ENCODE results near the gene SYNC.

DNA sequence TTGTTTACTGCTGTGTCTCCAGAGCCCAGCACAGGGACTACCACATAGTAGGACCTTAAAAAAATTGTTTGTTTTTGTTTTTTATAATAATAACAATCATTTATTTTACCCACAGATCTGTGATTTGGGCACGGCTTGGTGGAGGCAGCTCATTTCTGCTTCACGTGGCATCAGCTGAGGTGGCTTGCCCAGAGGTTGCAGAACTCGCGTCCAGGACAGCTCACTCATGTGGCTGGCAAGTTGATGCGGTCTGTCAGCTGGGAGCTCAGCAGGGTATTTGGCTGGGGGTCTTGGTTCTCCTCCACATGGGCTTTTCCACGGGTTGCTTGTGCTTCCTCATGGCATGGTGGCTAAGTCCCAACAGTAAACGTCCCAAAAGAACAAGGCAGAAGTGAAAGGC lies 2.9 kb upstream of the SYNC start:
- TF ChIP-seq, protein P1, sequence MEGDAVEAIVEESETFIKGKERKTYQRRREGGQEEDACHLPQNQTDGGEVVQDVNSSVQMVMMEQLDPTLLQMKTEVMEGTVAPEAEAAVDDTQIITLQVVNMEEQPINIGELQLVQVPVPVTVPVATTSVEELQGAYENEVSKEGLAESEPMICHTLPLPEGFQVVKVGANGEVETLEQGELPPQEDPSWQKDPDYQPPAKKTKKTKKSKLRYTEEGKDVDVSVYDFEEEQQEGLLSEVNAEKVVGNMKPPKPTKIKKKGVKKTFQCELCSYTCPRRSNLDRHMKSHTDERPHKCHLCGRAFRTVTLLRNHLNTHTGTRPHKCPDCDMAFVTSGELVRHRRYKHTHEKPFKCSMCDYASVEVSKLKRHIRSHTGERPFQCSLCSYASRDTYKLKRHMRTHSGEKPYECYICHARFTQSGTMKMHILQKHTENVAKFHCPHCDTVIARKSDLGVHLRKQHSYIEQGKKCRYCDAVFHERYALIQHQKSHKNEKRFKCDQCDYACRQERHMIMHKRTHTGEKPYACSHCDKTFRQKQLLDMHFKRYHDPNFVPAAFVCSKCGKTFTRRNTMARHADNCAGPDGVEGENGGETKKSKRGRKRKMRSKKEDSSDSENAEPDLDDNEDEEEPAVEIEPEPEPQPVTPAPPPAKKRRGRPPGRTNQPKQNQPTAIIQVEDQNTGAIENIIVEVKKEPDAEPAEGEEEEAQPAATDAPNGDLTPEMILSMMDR (IDR thresholded peaks at IDR 0.05), result no peak
- no peak for TF ChIP-seq POLR2AphosphoS5 (IDR thresholded peaks at IDR 0.05)

All from esophagus muscularis mucosa (tissue), 3 donors.